ENCODE measurements around the gene ATP5F1B. TPM values are rescaled to one million over a fixed set of nuclear protein-coding genes. Genes with fewer than 3 reads are reported as not detected.

Gene ATP5F1B
- total and polyA plus RNA-seq, 9 of the 15 experiments (the other 6 are each of a cell fraction or from before 2014, with no cell fraction given): 908 to 3,125 (median 1,482) TPM

- peak; percentile 50 to 67; a peak in 3 of 4 replicates for TF ChIP-seq MAZ (CRISPR knock-in tag; conservative IDR thresholded peaks at IDR 0.05 in 1 of 2, IDR thresholded peaks at IDR 0.05 in 1 of 2)
- no peak for TF ChIP-seq HCFC1 (IDR thresholded peaks at IDR 0.05; ENCODE audit: low read depth, low read length)
- no peak for TF ChIP-seq GTF3C2 (IDR thresholded peaks at IDR 0.05; ENCODE audit: borderline replicate concordance, extremely low read depth, insufficient read length)
- 0 out of 2 replicates have a peak, but pooled peaks have one; percentile 32 for TF ChIP-seq ARID2 (IDR thresholded peaks at IDR 0.05)
- TF ChIP-seq CBX5 (IDR thresholded peaks at IDR 0.05; ENCODE audit: borderline replicate concordance, low read depth): no peak
- no peak for TF ChIP-seq KDM2B (CRISPR knock-in tag; IDR thresholded peaks at IDR 0.05)
- peak; percentile 82; the same call in 1 of the 2 replicates for TF ChIP-seq THRB (CRISPR knock-in tag; conservative IDR thresholded peaks at IDR 0.05)
- no peak for TF ChIP-seq NFXL1 (CRISPR knock-in tag; IDR thresholded peaks at IDR 0.05)
- peak; percentile 26 for TF ChIP-seq POLR2B (IDR thresholded peaks at IDR 0.05; ENCODE audit: low read depth, partially characterized antibody)
- no peak for TF ChIP-seq ZNF12 (CRISPR knock-in tag; IDR thresholded peaks at IDR 0.05)
- no peak for TF ChIP-seq WHSC1 (IDR thresholded peaks at IDR 0.05; ENCODE audit: low read length)
- no peak for TF ChIP-seq PTRF (tag; IDR thresholded peaks at IDR 0.05)
- TF ChIP-seq POU5F1 (IDR thresholded peaks at IDR 0.05; ENCODE audit: borderline replicate concordance, low read depth, low read length, partially characterized antibody): no peak
- TF ChIP-seq TGIF2 (CRISPR knock-in tag; IDR thresholded peaks at IDR 0.05): no peak
- no peak for TF ChIP-seq DMBX1 (CRISPR knock-in tag; IDR thresholded peaks at IDR 0.05; ENCODE audit: borderline replicate concordance)
- TF ChIP-seq PTTG1 (tag; IDR thresholded peaks at IDR 0.05; ENCODE audit: low read depth): no peak
- TF ChIP-seq IFI16 (CRISPR knock-in tag; IDR thresholded peaks at IDR 0.05): no peak
- TF ChIP-seq SP2 (IDR thresholded peaks at IDR 0.05; ENCODE audit: extremely low read depth, low read depth, low read length, poor library complexity, severe bottlenecking): no peak
Observed at GRCh38 chr12:56635806-56636674, 9.7 kb downstream of the ATP5F1B start (continued).
